NCI-H2227 (cell line): ENCODE data around the gene PPIE.

ENCODE experiments used
- DNase-seq: peaks from one replicate; lab custom pipeline; 2025; ENCODE audit not compliant: unreplicated experiment; lab: John Stamatoyannopoulos, UW

The PPIE gene

GRCh38 chr1:39720094-39720999 is 18.3 kb upstream of the PPIE start:
- DNase-seq = peak; percentile 91

GRCh38 chr1:39721664-39722063 is 17.0 kb upstream of the PPIE start:
- DNase-seq = no peak

DNA sequence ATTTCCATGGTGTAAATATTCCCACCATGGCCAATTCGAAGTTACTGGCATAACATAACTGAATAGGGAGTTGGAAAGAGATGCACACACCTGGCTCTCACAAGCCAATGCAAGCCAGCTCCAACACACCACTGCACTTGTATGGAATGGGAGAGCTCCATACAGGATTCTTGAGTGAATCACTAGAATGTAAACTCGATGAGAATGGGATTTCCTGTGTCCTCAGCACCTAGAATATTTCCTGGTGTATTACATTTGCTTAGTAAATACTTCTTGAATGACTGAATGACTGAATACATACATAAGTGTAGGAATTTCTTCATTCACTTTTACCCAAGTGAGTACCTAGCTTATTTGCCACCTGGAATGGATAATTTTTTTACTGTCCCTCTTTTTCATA is 16.2 kb upstream of the PPIE start:
- DNase-seq = no peak

DNA sequence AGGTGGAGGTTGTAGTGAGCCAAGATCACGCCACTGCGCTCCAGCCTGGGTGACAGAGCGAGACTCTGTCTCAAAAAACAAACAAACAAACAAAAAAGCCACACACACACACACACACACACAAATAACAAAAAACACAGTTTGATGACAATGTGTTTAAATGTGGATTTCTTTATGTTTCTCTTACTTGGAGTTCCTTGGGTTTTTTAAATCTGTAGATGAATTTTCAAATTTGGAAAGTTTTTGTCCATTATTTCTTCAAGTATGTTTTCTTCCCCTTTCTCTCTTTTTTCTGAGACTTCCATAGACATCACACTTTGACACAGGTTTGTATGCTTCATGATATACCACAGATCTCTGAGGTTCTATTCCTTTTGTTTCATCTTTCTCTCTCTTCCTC is 12.1 kb upstream of the PPIE start:
- no peak for DNase-seq

DNA sequence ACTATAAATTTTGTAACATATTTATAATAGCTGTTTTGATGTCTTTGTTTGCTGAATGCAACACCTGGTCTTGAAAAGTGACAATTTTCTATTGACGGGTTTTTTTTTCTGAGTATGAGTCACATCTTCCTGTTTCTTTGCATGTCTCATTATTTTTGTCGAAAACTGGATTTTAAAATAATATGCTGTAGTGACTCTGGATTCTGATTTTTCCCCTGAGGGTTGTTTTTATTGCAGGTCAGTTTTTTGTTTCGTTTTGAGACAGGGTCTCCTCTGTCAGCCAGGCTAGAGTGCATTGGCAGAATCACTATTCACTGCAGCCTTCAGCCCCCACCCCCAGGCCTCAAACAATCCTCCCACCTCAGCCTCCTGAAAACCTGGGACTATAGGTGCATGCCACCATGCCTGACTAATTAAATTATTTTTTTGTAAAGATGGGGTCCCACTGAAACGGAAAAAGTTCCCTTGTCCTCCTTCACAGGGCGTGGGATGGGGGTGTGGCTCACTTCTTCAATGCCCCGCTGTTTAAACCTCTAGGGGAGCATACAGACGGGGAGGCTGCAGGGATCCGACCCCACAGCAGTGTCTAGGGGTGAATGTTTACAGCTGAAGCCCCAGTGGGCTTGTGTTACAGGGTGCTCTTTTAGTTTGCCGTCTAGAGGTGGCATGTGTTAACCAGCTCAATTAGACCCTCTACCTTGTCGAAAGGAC is 11.3 kb upstream of the PPIE start:
- DNase-seq = no peak

- no peak for DNase-seq
Measured at GRCh38 chr1:39727932-39728317, 10.8 kb upstream of the PPIE start.

- no peak for DNase-seq
Measured at GRCh38 chr1:39729030-39729429, 9.7 kb upstream of the PPIE start.

DNA sequence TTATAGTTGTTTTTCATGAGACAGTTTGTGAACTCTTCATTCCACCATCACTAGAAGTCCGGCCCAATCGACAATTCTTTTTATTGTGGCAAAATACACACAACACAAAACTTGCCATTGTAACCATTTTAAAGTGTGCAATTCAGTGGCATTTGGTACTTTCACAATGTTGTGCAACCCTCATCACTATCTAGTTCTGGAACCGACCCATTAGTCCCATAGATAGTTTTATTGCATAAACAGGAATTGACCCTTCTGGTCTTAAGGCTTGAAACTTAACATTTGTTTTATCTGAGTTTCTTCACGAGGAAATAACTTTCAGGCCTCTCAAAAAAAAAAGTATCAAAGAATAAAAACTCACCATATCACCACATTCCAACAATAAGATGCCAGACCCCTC is 8.8 kb upstream of the PPIE start:
- DNase-seq = no peak

- DNase-seq = no peak
Measured at GRCh38 chr1:39732730-39733129, 6.0 kb upstream of the PPIE start.

GRCh38 chr1:39733161-39733560 is 5.5 kb upstream of the PPIE start:
- peak; percentile 15 for DNase-seq

- DNase-seq = no peak
Measured at GRCh38 chr1:39735731-39736130, 3.0 kb upstream of the PPIE start.

DNA sequence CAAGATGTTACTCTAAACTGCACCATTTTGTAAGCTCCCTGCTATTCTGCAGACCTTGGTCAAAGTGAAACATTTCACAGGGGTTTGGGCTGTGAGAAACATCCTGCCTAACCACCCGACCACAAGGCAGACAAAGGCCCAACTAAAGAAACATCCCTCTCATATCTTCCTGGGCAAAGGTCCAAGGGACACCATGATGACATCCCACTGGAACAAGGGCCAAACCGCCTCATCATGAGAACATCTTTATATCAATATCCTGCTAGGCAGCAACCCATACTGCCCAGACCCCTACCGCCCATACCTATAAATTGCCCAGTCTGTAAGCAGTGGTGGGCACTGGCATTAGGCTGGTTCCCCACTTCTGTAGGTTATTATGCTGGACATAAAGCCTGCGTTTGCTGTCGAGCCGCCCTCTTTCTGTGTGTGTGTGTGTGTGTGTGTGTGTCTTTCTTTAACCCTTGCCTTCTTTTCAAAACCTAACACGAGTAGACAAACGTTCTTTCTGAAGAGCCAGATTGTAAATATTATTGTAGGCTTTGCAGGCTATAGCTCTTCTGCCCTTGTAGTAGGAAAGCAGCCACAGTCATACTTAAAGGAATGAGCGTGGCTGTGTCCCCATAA is 1.0 kb upstream of the PPIE start:
- DNase-seq = peak; percentile 23

DNA sequence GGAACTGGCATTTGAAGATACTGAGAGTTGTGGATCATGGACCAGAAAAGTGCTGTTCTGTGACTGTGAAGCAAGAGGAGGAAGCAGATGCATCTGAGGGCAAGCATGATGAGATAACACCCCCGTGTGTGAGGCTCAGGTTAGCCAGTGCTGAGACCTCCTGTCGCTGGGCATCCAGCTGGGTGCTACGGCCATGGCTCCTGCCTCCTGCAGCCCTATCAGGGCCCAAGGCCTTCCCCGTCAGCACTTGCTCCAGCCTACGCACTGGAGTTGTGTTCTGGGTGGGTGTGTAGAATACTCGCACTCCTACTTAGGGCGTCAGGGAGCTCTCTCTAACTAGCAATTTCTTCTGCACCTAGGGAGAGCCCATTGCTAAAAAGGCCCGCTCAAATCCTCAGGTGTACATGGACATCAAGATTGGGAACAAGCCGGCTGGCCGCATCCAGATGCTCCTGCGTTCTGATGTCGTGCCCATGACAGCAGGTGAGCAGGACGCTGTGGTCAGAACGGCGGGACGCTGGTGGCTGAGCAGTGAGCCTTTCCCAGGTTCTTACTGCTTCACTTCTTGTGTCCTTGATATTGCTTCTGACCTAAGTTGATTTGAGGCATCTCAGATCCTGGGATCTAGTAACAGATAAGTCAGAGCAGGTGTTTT is 6.5 kb downstream of the PPIE start:
- no peak for DNase-seq

- no peak for DNase-seq
Measured at GRCh38 chr1:39751595-39751994, 12.9 kb downstream of the PPIE start.

DNA sequence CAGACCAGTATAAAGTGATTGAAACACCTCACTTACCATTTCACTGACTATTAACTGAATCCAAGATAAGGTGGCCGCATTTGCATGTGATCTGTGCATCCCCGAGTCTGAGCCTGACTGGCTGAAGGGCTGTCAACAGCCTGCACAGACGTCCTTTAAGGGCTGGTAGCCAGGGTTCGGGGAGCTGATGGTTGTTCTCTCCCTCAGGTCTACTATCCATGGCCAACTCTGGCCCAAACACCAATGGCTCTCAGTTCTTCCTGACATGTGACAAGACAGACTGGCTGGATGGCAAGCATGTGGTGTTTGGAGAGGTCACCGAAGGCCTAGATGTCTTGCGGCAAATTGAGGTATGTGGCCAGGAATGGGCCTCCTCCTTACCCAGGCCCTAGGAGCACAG is 14.0 kb downstream of the PPIE start:
- DNase-seq = no peak

GRCh38 chr1:39753132-39754025 is 14.7 kb downstream of the PPIE start:
- DNase-seq = no peak

GRCh38 chr1:39754026-39754570 is 15.4 kb downstream of the PPIE start:
- DNase-seq = no peak

DNA sequence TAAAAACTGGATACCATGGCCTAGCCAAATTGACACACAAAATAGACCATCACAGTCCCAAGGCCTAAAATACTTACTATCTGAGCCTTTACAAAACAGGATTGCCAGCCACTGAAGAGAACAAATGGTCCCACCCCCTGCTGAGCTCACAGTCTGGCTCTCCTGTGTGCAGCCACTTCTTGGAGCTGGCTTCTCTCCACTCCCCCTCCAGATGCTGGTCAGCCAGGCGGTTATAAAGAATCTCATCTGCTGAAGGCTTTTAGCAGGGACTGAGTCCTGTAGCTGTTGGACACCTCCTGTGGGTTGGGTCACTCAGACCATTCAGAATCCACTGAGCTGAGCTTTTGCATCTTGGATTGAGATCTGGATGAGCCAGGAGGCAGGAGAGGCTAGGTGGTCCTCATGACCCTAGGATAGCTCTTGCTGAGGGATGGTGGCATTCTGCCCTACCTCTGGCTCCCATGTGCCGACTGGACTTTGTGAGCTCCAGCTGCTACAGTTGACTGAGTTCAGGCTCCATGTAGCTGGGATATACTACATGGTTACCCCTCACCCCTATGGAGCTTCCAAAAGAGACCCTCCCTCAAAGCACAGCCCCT is 16.3 kb downstream of the PPIE start:
- DNase-seq = peak; percentile 16

DNA sequence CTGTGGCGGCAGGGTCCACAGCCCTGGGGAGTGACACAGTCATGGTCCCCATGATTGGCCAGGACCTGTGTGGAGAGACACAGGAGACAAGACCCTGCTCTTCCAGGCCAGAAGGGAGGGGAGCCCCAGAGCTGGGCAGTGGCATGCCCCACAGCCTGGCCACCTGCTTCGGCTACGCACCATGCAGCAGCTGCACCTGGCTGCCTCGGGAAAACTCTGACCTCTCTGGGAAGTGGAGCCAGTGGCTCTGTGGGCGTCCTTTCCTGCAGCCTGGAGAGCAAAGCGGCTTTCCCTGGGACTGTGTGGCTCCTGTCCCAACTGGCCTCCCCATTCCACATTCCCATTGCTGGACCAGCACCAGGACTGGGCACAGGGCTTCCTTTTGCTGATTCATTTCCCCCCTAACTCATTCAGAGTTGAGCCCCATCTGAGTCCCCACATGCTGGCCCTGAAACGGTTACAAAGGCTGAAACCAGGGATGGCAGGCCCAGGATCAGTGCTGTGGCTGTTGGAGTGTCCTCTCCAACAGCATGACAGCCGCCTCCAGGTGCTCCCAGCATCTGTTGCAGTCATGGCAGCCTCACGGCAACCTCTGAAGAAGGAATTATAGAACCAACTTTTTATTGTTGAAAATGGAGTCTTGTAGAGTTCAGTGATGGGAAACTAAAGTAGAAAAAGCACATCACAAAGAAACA is 17.4 kb downstream of the PPIE start:
- no peak for DNase-seq
